GM19452 (cell line): ENCODE results near the gene FAM210A.
A peak's percentile ranks its signal among the peaks of the same experiment; 100 is the strongest.

Experiments
- ATAC-seq: cut with Tn5 transposase; IDR thresholded peaks from one replicate; pipeline ENCODE4 v1.9.1; 2021; ENCODE audit not compliant: unreplicated experiment

FAM210A gene

GRCh38 chr18:13649397-13650390 is 76.7 kb downstream of the FAM210A start:
- ATAC-seq, result no peak

GRCh38 chr18:13647761-13648160 is 78.6 kb downstream of the FAM210A start:
- ATAC-seq, result no peak

GRCh38 chr18:13646633-13647032 is 79.7 kb downstream of the FAM210A start:
- no peak for ATAC-seq

GRCh38 chr18:13645093-13645492 is 81.3 kb downstream of the FAM210A start:
- no peak for ATAC-seq

- no peak for ATAC-seq
These were observed 83.1 kb downstream of the FAM210A start for GRCh38 chr18:13643261-13643751.

GRCh38 chr18:13642440-13642827 is 83.9 kb downstream of the FAM210A start:
- ATAC-seq, result no peak

- no peak for ATAC-seq
These were observed 84.6 kb downstream of the FAM210A start for GRCh38 chr18:13641551-13642439.

GRCh38 chr18:13640266-13640860 is 86.0 kb downstream of the FAM210A start:
- no peak for ATAC-seq

GRCh38 chr18:13638719-13639595 is 87.4 kb downstream of the FAM210A start:
- no peak for ATAC-seq

GRCh38 chr18:13635046-13635445 is 91.3 kb downstream of the FAM210A start:
- no peak for ATAC-seq

GRCh38 chr18:13633700-13634099 is 92.7 kb downstream of the FAM210A start:
- no peak for ATAC-seq

GRCh38 chr18:13630716-13631268 is 95.6 kb downstream of the FAM210A start:
- ATAC-seq, result no peak

- ATAC-seq, result peak; percentile 80
These were observed 96.3 kb downstream of the FAM210A start for GRCh38 chr18:13629841-13630715.

- ATAC-seq, result no peak
These were observed 98.1 kb downstream of the FAM210A start for GRCh38 chr18:13628211-13628610.

- ATAC-seq, result no peak
These were observed 98.7 kb downstream of the FAM210A start for GRCh38 chr18:13627639-13628038.

GRCh38 chr18:13626544-13626908 is 99.8 kb downstream of the FAM210A start:
- ATAC-seq, result no peak

GRCh38 chr18:13625843-13626543 is 100.4 kb downstream of the FAM210A start:
- ATAC-seq, result no peak

- ATAC-seq, result no peak
These were observed 101.0 kb downstream of the FAM210A start for GRCh38 chr18:13625355-13625754.
